ENCODE data around the gene TMF1.

TMF1 gene

DNA sequence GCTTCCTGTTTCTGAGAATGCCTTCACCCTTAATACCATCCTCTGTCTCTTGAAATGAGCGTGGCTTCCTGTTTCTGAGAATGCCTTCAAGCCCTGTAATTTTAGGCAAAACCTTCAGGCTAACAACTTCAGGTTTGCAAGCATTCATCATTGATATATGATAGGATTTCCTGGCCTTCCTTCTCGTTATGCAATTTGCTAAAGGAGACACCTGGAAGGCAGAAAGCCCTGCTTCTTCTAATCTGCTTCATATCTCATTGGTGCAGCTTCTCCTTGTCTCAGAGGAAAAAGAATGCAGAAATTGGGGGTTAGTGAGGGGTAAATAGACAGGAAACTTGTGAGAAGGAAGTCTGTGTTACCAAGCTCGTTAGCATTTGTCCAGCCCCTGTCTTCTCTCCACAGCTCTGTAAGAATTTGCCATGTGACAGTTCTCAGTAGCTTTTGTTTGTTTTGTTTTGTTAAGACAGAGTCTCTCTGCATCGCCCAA is 39.9 kb upstream of the TMF1 start:
- TF ChIP-seq, protein P1, sequence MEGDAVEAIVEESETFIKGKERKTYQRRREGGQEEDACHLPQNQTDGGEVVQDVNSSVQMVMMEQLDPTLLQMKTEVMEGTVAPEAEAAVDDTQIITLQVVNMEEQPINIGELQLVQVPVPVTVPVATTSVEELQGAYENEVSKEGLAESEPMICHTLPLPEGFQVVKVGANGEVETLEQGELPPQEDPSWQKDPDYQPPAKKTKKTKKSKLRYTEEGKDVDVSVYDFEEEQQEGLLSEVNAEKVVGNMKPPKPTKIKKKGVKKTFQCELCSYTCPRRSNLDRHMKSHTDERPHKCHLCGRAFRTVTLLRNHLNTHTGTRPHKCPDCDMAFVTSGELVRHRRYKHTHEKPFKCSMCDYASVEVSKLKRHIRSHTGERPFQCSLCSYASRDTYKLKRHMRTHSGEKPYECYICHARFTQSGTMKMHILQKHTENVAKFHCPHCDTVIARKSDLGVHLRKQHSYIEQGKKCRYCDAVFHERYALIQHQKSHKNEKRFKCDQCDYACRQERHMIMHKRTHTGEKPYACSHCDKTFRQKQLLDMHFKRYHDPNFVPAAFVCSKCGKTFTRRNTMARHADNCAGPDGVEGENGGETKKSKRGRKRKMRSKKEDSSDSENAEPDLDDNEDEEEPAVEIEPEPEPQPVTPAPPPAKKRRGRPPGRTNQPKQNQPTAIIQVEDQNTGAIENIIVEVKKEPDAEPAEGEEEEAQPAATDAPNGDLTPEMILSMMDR (IDR thresholded peaks at IDR 0.05; ENCODE audit: extremely low read depth, missing control alignments): no peak
- no peak for DNase-seq (ENCODE audit: low spot score)

GRCh38 chr3:69091389-69092029 is 39.4 kb upstream of the TMF1 start:
- DNase-seq (ENCODE audit: low spot score): no peak
- TF ChIP-seq, protein P1 (IDR thresholded peaks at IDR 0.05; ENCODE audit: extremely low read depth, missing control alignments): no peak

GRCh38 chr3:69090021-69090420 is 37.9 kb upstream of the TMF1 start:
- no peak for DNase-seq (ENCODE audit: low spot score)
- TF ChIP-seq, protein P1 (IDR thresholded peaks at IDR 0.05; ENCODE audit: extremely low read depth, missing control alignments): no peak

- TF ChIP-seq, protein P1 (IDR thresholded peaks at IDR 0.05; ENCODE audit: extremely low read depth, missing control alignments): no peak
- DNase-seq (ENCODE audit: low spot score): no peak
Observed at GRCh38 chr3:69088063-69088462, 35.9 kb upstream of the TMF1 start.

GRCh38 chr3:69087030-69087791 is 35.1 kb upstream of the TMF1 start:
- TF ChIP-seq, protein P1 (IDR thresholded peaks at IDR 0.05; ENCODE audit: extremely low read depth, missing control alignments): no peak
- DNase-seq (ENCODE audit: low spot score): no peak

GRCh38 chr3:69085833-69086722 is 33.9 kb upstream of the TMF1 start:
- no peak for DNase-seq (ENCODE audit: low spot score)
- TF ChIP-seq, protein P1 (IDR thresholded peaks at IDR 0.05; ENCODE audit: extremely low read depth, missing control alignments): no peak

Measured in GM20000 (cell line).